ENCODE measurements around the gene WWOX.

The WWOX gene

GRCh38 chr16:78310196-78310595 is 210.7 kb downstream of the WWOX start:
- CTCF ChIA-PET: no interaction called here
- POLR2A ChIA-PET: no interaction called here
- no peak for DNase-seq (ENCODE audit: extremely low spot score)
- no peak for TF ChIP-seq CTCF (IDR thresholded peaks at IDR 0.05; ENCODE audit: control extremely low read depth, extremely low read depth, low read depth, missing control alignments)

GRCh38 chr16:78310990-78311561 is 211.6 kb downstream of the WWOX start:
- POLR2A ChIA-PET: no interaction called here

GRCh38 chr16:78311831-78312230 is 212.4 kb downstream of the WWOX start:
- ChIA-PET CTCF (interaction anchor here (1.3 kb wide), 1 partner anchor 11 kb away, joined by 3 read pairs; no protein-coding TSS in a partner anchor), POLR2A (no interaction called here)
- TF ChIP-seq CTCF (IDR thresholded peaks at IDR 0.05; ENCODE audit: control extremely low read depth, extremely low read depth, low read depth, missing control alignments): no peak
- no peak for DNase-seq (ENCODE audit: extremely low spot score)

More at GRCh38 chr16:78310990-78311561, 211.6 kb downstream of the WWOX start:
- no peak for DNase-seq (ENCODE audit: extremely low spot score)
- TF ChIP-seq CTCF (IDR thresholded peaks at IDR 0.05; ENCODE audit: control extremely low read depth, extremely low read depth, low read depth, missing control alignments): no peak
- CTCF ChIA-PET: interaction anchor here (1.3 kb wide), 1 partner anchor 11 kb away, joined by 3 read pairs; no protein-coding TSS in a partner anchor

GRCh38 chr16:78317564-78318240 is 218.2 kb downstream of the WWOX start:
- CTCF ChIA-PET: no interaction called here
- TF ChIP-seq CTCF (IDR thresholded peaks at IDR 0.05; ENCODE audit: control extremely low read depth, extremely low read depth, low read depth, missing control alignments): no peak
- DNase-seq (ENCODE audit: extremely low spot score): no peak
- POLR2A ChIA-PET: no interaction called here

GRCh38 chr16:78321620-78322360 is 222.3 kb downstream of the WWOX start:
- CTCF ChIA-PET: no interaction called here
- DNase-seq (ENCODE audit: extremely low spot score): no peak
- TF ChIP-seq CTCF (IDR thresholded peaks at IDR 0.05; ENCODE audit: control extremely low read depth, extremely low read depth, low read depth, missing control alignments): no peak
- POLR2A ChIA-PET: no interaction called here

GRCh38 chr16:78323315-78323714 is 223.9 kb downstream of the WWOX start:
- ChIA-PET POLR2A (no interaction called here), CTCF (no interaction called here)
- no peak for TF ChIP-seq CTCF (IDR thresholded peaks at IDR 0.05; ENCODE audit: control extremely low read depth, extremely low read depth, low read depth, missing control alignments)
- DNase-seq (ENCODE audit: extremely low spot score): no peak
